RWPE1 (cell line): ENCODE data around the gene RUFY4.

Experiments
- CTCF ChIA-PET: fragments of 350-600 bp; sonication (Branson Sonifier 250); formaldehyde crosslinking; extraction: SDS; loops from one replicate; lab custom pipeline; 2021; lab: Yijun Ruan, JAX
- POLR2A ChIA-PET: fragments of 400-600 bp; formaldehyde crosslinking; extraction: SDS; loops from one replicate; lab custom pipeline; 2020; ENCODE audit warnings: antibody characterized with exemption; ENCODE audit not compliant: low non-redundant PET; lab: Yijun Ruan, JAX
- DNase-seq: peaks from one replicate; pipeline ENCODE4 v3.0.0; 2012; ENCODE audit warnings: low spot score
- H3K27ac ChIP-seq: fragments of 450-650 bp; 2 replicates; pipeline ENCODE4 v1.5.1; 2017
- CTCF ChIP-seq: fragments of 450-650 bp; conservative IDR thresholded peaks from 2 replicates; pipeline ENCODE4 v1.5.1; 2017; ENCODE audit warnings: low read depth, mild to moderate bottlenecking

Gene RUFY4

GRCh38 chr2:218123986-218124385 lies 54.9 kb downstream of the RUFY4 start:
- H3K27ac ChIP-seq: no peak overlapping the region
- TF ChIP-seq CTCF: no peak
- ChIA-PET POLR2A (no interaction called here), CTCF (interaction anchor here (0.6 to 0.9 kb wide), 2 partner anchors 11 to 50 kb away, joined by 3 to 5 read pairs; no protein-coding TSS in a partner anchor)
- DNase-seq: no peak

- H3K27ac ChIP-seq: no peak overlapping the region
- DNase-seq: no peak
- CTCF ChIA-PET: no interaction called here
- no peak for TF ChIP-seq CTCF
- POLR2A ChIA-PET: no interaction called here
These were observed 56.0 kb downstream of the RUFY4 start for GRCh38 chr2:218125095-218125494.

- DNase-seq: no peak
- POLR2A ChIA-PET: no interaction called here
- CTCF ChIA-PET: interaction anchor here (0.6 to 0.7 kb wide), 2 partner anchors 577 to 1348 kb away, joined by 3 read pairs; no protein-coding TSS in a partner anchor
- no peak within 1 kb of the TSS for H3K27ac ChIP-seq
- no peak for TF ChIP-seq CTCF
These were observed 56.6 kb downstream of the RUFY4 start, which contains the start of gene CXCR2 for GRCh38 chr2:218125626-218126080. CXCR2 (plus strand) TSS chr2:218126028; CDS start chr2:218134802, 8,774 bp downstream.

- DNase-seq: no peak
- H3K27ac ChIP-seq: no peak overlapping the region
- ChIA-PET CTCF (interaction anchor here (1.1 kb wide), 1 partner anchor 35 kb away, joined by 3 read pairs; no protein-coding TSS in a partner anchor), POLR2A (no interaction called here)
- no peak for TF ChIP-seq CTCF
These were observed 58.9 kb downstream of the RUFY4 start for GRCh38 chr2:218127929-218128455.

- no peak for DNase-seq
- H3K27ac ChIP-seq: no peak overlapping the region
- ChIA-PET CTCF (no interaction called here), POLR2A (no interaction called here)
- TF ChIP-seq CTCF: no peak
These were observed 59.9 kb downstream of the RUFY4 start for GRCh38 chr2:218128781-218129457.

- TF ChIP-seq CTCF: no peak
- H3K27ac ChIP-seq: no peak overlapping the region
- POLR2A ChIA-PET: no interaction called here
- CTCF ChIA-PET: interaction anchor here (0.6 kb wide), 1 partner anchor 608 kb away, joined by 5 read pairs; no protein-coding TSS in a partner anchor
- DNase-seq: peak; percentile 35
These were observed 60.5 kb downstream of the RUFY4 start for GRCh38 chr2:218129458-218130135.
